OCI-LY1 (cell line): ENCODE data around the gene CA12.

ENCODE experiments used
- CTCF ChIP-seq: fragments of 200-600 bp; sonication (generic), shearing (Covaris generic); IDR thresholded peaks from 2 replicates; pipeline ENCODE4 v1.5.1; 2017; ENCODE audit warnings: mild to moderate bottlenecking, antibody characterized with exemption, low read length, moderate library complexity, mixed read lengths
- EZH2 ChIP-seq: fragments of 200-600 bp; sonication (generic), shearing (Covaris generic); IDR thresholded peaks from 2 replicates; pipeline ENCODE4 v1.8.0; 2017; ENCODE audit warnings: borderline replicate concordance, mixed run types, mild to moderate bottlenecking, antibody characterized with exemption, low read length, moderate library complexity, mixed read lengths

GRCh38 chr15:63314409-63314808 lies 67.2 kb downstream of the CA12 start:
- TF ChIP-seq CTCF (no peak), EZH2 (no peak)
